Fibroblast of mammary gland (primary cell): ENCODE data around the gene FNBP1.

Source experiments
- DNase-seq: peaks from one replicate; pipeline ENCODE4 v3.0.0-alpha.2; 2010; ENCODE audit warnings: low read depth
- H3K4me3 ChIP-seq: 2 replicates; pipeline ENCODE4 v1.5.1; 2011; ENCODE audit warnings: low read depth, mild to moderate bottlenecking, low read length, moderate library complexity; ENCODE audit not compliant: control insufficient read depth
- CTCF ChIP-seq: conservative IDR thresholded peaks from 2 replicates; pipeline ENCODE4 v1.5.1; 2011; ENCODE audit warnings: low read depth, low read length, inconsistent platforms; ENCODE audit not compliant: control insufficient read depth, insufficient read depth

Gene FNBP1

GRCh38 chr9:129964901-129965734, 77.9 kb downstream of the FNBP1 start:
- H3K4me3 ChIP-seq, result no peak overlapping the region
- peak; percentile 79 for DNase-seq

GRCh38 chr9:129962889-129963703, 79.9 kb downstream of the FNBP1 start:
- no peak for TF ChIP-seq CTCF
- H3K4me3 ChIP-seq, result peak overlapping the region; percentile 56
- peak; percentile 55 for DNase-seq

More at GRCh38 chr9:129964901-129965734, 77.9 kb downstream of the FNBP1 start:
- TF ChIP-seq CTCF, result no peak

GRCh38 chr9:129962451-129962864, 80.5 kb downstream of the FNBP1 start:
- TF ChIP-seq CTCF, result no peak
- DNase-seq, result no peak
- peak overlapping the region; percentile 56 for H3K4me3 ChIP-seq

GRCh38 chr9:129958796-129959195, 84.2 kb downstream of the FNBP1 start:
- H3K4me3 ChIP-seq, result no peak overlapping the region
- DNase-seq, result no peak
- TF ChIP-seq CTCF, result no peak

- H3K4me3 ChIP-seq, result no peak overlapping the region
- TF ChIP-seq CTCF, result no peak
- DNase-seq, result no peak
Observed at GRCh38 chr9:129954868-129955550, 88.0 kb downstream of the FNBP1 start.

- H3K4me3 ChIP-seq, result no peak overlapping the region
- no peak for TF ChIP-seq CTCF
- no peak for DNase-seq
Observed at GRCh38 chr9:129953736-129954135, 89.3 kb downstream of the FNBP1 start.
